A673 (cell line): Measurements from ENCODE around the gene CSF2. TPM values are rescaled to one million over a fixed set of nuclear protein-coding genes. Genes with fewer than 3 reads are reported as not detected.

ENCODE experiments used
- BruUV-seq: library from RNA; stranded (reverse); fragments of 400-500 nt; replicated peaks from 2 replicates; lab custom pipeline; 2021; lab: Mats Ljungman, UMichigan
- CTCF ChIA-PET: fragments of 300-600 bp; sonication (Branson Sonifier 250); formaldehyde crosslinking; loops from one replicate; lab custom pipeline; 2022; ENCODE audit warnings: antibody characterized with exemption; lab: Charles Lee
- POLR2A ChIA-PET: fragments of 300-600 bp; sonication (Branson Sonifier 250); formaldehyde crosslinking; loops from one replicate; lab custom pipeline; 2022; ENCODE audit warnings: antibody characterized with exemption; ENCODE audit not compliant: low non-redundant PET; lab: Charles Lee
- DNase-seq: peaks from one replicate; pipeline ENCODE4 v3.0.0-alpha.2; 2015; ENCODE audit warnings: low spot score
- H3K27ac ChIP-seq: fragments of 200-600 bp; sonication (generic); 2 replicates; pipeline ENCODE4 v1.5.1; 2016; ENCODE audit warnings: mixed run types, low read depth, mild to moderate bottlenecking, mixed read lengths, antibody characterized with exemption, low read length; ENCODE audit not compliant: poor library complexity, severe bottlenecking
- H3K27me3 ChIP-seq: fragments of 200-600 bp; sonication (generic); replicated peaks from 2 replicates; pipeline ENCODE4 v1.6.1; 2017; ENCODE audit warnings: mixed run types, low read depth, mild to moderate bottlenecking, mixed read lengths, antibody characterized with exemption, low read length; ENCODE audit not compliant: insufficient read depth, poor library complexity
- H3K36me3 ChIP-seq: fragments of 200-600 bp; sonication (generic); 2 replicates; pipeline ENCODE4 v1.6.1; 2016; ENCODE audit warnings: mixed run types, mild to moderate bottlenecking, mixed read lengths, antibody characterized with exemption, low read length; ENCODE audit not compliant: insufficient read depth, poor library complexity, severe bottlenecking
- H3K4me1 ChIP-seq: fragments of 200-600 bp; sonication (generic); 2 replicates; pipeline ENCODE4 v1.6.1; 2017; ENCODE audit warnings: mixed run types, mild to moderate bottlenecking, mixed read lengths, antibody characterized with exemption, low read length; ENCODE audit not compliant: insufficient read depth, poor library complexity, severe bottlenecking
- H3K4me3 ChIP-seq: fragments of 200-600 bp; sonication (generic); 2 replicates; pipeline ENCODE4 v1.5.1; 2016; ENCODE audit warnings: low read depth, mixed run types, mild to moderate bottlenecking, mixed read lengths, low read length; ENCODE audit not compliant: poor library complexity, severe bottlenecking
- H3K9me3 ChIP-seq: fragments of 200-600 bp; sonication (generic); 2 replicates; pipeline ENCODE4 v1.6.1; 2016; ENCODE audit warnings: mixed run types, low read depth, mild to moderate bottlenecking, mixed read lengths, antibody characterized with exemption, low read length; ENCODE audit not compliant: poor library complexity, severe bottlenecking
- EZH2 ChIP-seq: fragments of 200-600 bp; sonication (generic); IDR thresholded peaks from 2 replicates; pipeline ENCODE4 v1.6.1; 2017; ENCODE audit warnings: borderline replicate concordance, low read depth, mild to moderate bottlenecking, mixed read lengths, antibody characterized with exemption, low read length; ENCODE audit not compliant: poor library complexity, severe bottlenecking
- intact Hi-C: fragments of 100-400 bp; cut with micrococcal nuclease; formaldehyde crosslinking; loops from one replicate; pipeline ENCODE4 v1.10.0; 2022; ENCODE audit not compliant: unreplicated experiment
- total RNA-seq: library from RNA; stranded (reverse); gene quantifications from 2 replicates; pipeline ENCODE4 v1.2.3, GENCODE V29; 2021
- TF ChIP-seq, protein P1 (sequence below): fragments of 300-800, 200-600 bp; sonication (generic); conservative IDR thresholded peaks from 2 replicates; pipeline ENCODE4 v1.5.1; 2017; ENCODE audit warnings: low read depth, mild to moderate bottlenecking, antibody characterized with exemption, low read length, moderate library complexity, mixed read lengths

CSF2 gene
- total RNA-seq, 1 experiment from 2014 or later = not detected

GRCh38 chr5:132050136-132050535 lies 23.5 kb upstream of the CSF2 start:
- H3K36me3 ChIP-seq = no peaks in the 10 kb centered on the region
- BruUV-seq = no TSS peak
- no peak overlapping the region for H3K27ac ChIP-seq
- POLR2A ChIA-PET = no interaction called here
- CTCF ChIA-PET = interaction anchor here (1.2 kb wide), 1 partner anchor 13 kb away, joined by 4 read pairs; no protein-coding TSS in a partner anchor
- no peaks in the 10 kb centered on the region for H3K9me3 ChIP-seq
- TF ChIP-seq, protein P1, sequence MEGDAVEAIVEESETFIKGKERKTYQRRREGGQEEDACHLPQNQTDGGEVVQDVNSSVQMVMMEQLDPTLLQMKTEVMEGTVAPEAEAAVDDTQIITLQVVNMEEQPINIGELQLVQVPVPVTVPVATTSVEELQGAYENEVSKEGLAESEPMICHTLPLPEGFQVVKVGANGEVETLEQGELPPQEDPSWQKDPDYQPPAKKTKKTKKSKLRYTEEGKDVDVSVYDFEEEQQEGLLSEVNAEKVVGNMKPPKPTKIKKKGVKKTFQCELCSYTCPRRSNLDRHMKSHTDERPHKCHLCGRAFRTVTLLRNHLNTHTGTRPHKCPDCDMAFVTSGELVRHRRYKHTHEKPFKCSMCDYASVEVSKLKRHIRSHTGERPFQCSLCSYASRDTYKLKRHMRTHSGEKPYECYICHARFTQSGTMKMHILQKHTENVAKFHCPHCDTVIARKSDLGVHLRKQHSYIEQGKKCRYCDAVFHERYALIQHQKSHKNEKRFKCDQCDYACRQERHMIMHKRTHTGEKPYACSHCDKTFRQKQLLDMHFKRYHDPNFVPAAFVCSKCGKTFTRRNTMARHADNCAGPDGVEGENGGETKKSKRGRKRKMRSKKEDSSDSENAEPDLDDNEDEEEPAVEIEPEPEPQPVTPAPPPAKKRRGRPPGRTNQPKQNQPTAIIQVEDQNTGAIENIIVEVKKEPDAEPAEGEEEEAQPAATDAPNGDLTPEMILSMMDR = no peak
- TF ChIP-seq EZH2 = no peak
- no peaks in the 10 kb centered on the region for H3K4me1 ChIP-seq
- intact Hi-C loops = no loop called here
- no peaks in the 10 kb centered on the region for H3K27me3 ChIP-seq
- no peak for DNase-seq
- H3K4me3 ChIP-seq = no peak overlapping the region

DNA sequence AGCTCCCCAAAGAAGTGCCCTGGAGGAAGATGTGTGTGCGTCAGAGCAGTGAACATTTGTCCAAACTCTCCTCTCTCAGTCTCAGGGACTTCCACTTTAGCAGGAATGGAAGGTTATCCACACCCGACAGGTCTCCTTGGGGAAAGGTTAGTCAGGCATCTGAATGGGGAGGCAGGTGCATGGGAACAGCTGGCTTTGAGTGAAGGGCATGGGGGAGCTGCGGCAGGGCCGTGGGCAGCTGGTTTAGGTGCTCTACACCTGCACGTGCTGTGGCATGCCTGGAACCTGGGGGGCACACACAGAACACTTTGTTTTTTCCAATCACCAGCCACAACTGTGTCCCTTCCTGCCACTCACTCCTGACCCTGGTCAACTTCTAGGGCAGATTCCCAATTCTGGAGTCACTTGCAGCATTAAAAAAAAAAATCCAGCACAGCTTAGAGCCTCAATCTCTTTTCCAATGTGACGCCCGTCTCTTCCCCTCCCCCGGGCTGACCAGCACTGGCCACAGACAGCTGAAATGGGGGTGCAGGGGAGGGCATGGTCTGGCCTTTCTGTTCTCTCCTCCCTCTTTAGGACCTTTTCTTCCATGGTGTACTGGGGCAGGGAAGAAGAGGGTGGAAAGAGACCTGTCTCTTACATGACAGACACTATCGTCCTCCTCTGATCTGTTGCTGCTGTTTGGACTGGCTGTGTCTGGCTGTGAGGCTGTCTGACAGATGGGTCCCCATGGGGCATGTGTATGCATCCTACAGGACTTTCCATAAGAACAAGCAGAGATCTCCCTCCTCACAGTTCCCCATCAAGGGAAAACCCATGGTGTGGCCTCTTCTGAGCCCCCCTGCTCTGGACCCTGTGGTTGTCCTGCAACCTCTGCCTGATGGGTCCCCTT lies 22.7 kb upstream of the CSF2 start:
- intact Hi-C loops = no loop called here
- ChIA-PET POLR2A (no interaction called here), CTCF (no interaction called here)

DNA sequence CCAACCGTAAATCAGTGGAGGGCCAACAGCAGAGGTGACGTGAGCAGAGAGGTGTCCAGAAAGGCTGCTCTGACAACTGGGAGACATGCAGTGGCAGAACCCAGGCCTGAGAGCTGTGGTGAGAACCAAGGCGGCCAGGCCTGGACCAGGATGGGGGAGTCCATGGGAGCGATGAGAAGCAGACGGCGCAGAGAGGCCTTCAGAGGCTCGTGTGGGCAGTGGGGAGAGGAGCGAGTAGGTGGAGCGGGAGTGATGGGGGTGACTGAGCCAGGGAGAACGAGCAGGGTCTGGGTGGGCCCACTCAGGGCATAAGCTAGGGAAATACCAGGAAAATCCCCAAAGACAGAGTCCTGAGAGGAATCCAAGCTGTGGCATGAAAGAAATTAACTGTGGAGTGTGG lies 21.1 kb upstream of the CSF2 start:
- Histone ChIP-seq H3K27me3 (no peaks in the 10 kb centered on the region), H3K4me3 (no peak overlapping the region), H3K4me1 (no peaks in the 10 kb centered on the region), H3K27ac (no peak overlapping the region), H3K9me3 (no peaks in the 10 kb centered on the region), H3K36me3 (no peaks in the 10 kb centered on the region)
- intact Hi-C loops = no loop called here
- ChIA-PET POLR2A (no interaction called here), CTCF (no interaction called here)
- no TSS peak for BruUV-seq
- TF ChIP-seq, protein P1 = no peak
- DNase-seq = no peak

More for the DNA sequence above, 22.7 kb upstream of the CSF2 start:
- Histone ChIP-seq H3K9me3 (no peaks in the 10 kb centered on the region), H3K4me3 (no peak overlapping the region), H3K4me1 (no peaks in the 10 kb centered on the region), H3K36me3 (no peaks in the 10 kb centered on the region), H3K27ac (no peak overlapping the region), H3K27me3 (no peaks in the 10 kb centered on the region)
- no peak for TF ChIP-seq EZH2
- TF ChIP-seq, protein P1 = no peak
- BruUV-seq = no TSS peak
- no peak for DNase-seq
